Thyroid gland (tissue), 4 donors: ENCODE data around the gene ANKRD13B.

ENCODE experiments used
- POLR2A ChIP-seq, 2 donors: fragments of 450-650 bp; IDR thresholded peaks; one replicate each; pipeline ENCODE4 v1.6.1; 2017; ENCODE audit warnings: antibody characterized with exemption in 2 of 2, mild to moderate bottlenecking in 2 of 2, moderate library complexity in 1 of 2
- TF ChIP-seq, protein P1 (sequence below), 6 experiments: fragments of 200-600 bp in 3 of 6; fragments of 450-650 bp in 3 of 6; sonication (generic) in 3 of 6; IDR thresholded peaks; one replicate each; pipeline ENCODE4 v1.5.1; 2016 to 2019; ENCODE audit warnings: antibody characterized with exemption in 6 of 6, mild to moderate bottlenecking in 2 of 6, inconsistent platforms in 1 of 6, moderate library complexity in 1 of 6

DNA sequence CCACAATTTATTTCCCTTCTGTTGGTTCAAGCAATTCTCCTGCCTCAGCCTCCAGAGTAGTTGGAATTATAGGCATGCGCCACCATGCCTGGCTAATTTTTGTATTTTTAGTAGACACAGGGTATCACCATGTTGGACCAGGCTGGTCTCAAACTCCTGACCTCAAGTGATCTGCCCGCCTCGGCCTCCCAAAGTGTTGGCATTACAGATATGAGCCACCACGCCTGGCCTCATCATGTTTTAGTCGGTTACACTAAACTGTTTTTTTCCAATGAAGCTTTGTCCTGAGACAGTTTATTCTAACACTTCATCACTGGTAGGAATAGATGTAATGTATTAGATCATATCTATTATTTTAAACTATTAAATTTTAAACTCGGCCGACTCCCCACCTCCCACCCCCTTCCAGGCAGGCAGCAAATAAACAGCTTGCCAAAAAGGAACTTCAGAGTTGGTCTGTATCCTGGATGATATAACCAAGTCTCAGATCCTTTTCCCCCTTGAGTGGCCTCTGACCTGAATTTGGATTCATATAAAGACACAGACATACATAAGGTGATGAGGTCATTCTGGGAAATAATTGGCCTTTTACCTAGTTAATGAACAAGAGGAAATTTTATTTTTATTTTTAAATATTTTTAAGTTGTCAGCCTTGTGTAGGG, 48.2 kb downstream of the ANKRD13B start:
- TF ChIP-seq, protein P1, sequence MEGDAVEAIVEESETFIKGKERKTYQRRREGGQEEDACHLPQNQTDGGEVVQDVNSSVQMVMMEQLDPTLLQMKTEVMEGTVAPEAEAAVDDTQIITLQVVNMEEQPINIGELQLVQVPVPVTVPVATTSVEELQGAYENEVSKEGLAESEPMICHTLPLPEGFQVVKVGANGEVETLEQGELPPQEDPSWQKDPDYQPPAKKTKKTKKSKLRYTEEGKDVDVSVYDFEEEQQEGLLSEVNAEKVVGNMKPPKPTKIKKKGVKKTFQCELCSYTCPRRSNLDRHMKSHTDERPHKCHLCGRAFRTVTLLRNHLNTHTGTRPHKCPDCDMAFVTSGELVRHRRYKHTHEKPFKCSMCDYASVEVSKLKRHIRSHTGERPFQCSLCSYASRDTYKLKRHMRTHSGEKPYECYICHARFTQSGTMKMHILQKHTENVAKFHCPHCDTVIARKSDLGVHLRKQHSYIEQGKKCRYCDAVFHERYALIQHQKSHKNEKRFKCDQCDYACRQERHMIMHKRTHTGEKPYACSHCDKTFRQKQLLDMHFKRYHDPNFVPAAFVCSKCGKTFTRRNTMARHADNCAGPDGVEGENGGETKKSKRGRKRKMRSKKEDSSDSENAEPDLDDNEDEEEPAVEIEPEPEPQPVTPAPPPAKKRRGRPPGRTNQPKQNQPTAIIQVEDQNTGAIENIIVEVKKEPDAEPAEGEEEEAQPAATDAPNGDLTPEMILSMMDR (IDR thresholded peaks at IDR 0.05) = no peak
- no peak for TF ChIP-seq POLR2A (IDR thresholded peaks at IDR 0.05)
